H1 (cell line): ENCODE data around the gene CSNK1A1. TPM values are rescaled to one million over a fixed set of nuclear protein-coding genes. Genes with fewer than 3 reads are reported as not detected.

ENCODE experiments used
- CTCF ChIA-PET: fragments of 300-600 bp; sonication (Branson Sonifier 250); formaldehyde crosslinking; loops from one replicate; lab custom pipeline; 2021; ENCODE audit not compliant: partially characterized antibody; lab: Charles Lee
- POLR2A ChIA-PET: fragments of 300-600 bp; sonication (Branson Sonifier 250); formaldehyde crosslinking; loops from one replicate; lab custom pipeline; 2021; ENCODE audit warnings: inconsistent platforms; ENCODE audit not compliant: partially characterized antibody; lab: Charles Lee
- DNase-seq, 2 experiments: peaks; one replicate each; pipeline versions ENCODE4 v3.0.0 to v3.0.0-alpha.2; 2010 to 2022; ENCODE audit warnings: low spot score in 2 of 2, low read depth in 1 of 2, mixed read lengths in 1 of 2
- FAIRE-seq: peaks from 2 replicates; lab custom pipeline; 2011; peaks lifted over from hg19 to GRCh38; lab: Jason Lieb, UNC
- H2AFZ ChIP-seq: 2 replicates; pipeline ENCODE4 v1.8.1; 2012; ENCODE audit warnings: low read length, inconsistent platforms
- H2AK5ac ChIP-seq: 2 replicates; pipeline ENCODE4 v1.6.1; 2013; ENCODE audit warnings: low read depth, low read length
- H2BK120ac ChIP-seq: replicated peaks from 2 replicates; pipeline ENCODE3; 2013; ENCODE audit warnings: low read depth, low read length, inconsistent platforms
- H2BK12ac ChIP-seq: 2 replicates; pipeline ENCODE4 v1.6.1; 2013; ENCODE audit warnings: low read depth, low read length
- H2BK15ac ChIP-seq: 2 replicates; pipeline ENCODE4 v1.6.1; 2013; ENCODE audit warnings: low read length
- H2BK20ac ChIP-seq: 2 replicates; pipeline ENCODE4 v1.6.1; 2013; ENCODE audit warnings: low read length
- H2BK5ac ChIP-seq: 2 replicates; pipeline ENCODE4 v1.6.1; 2013; ENCODE audit warnings: low read depth, low read length
- H3K14ac ChIP-seq: 2 replicates; pipeline ENCODE4 v1.6.1; 2013; ENCODE audit warnings: inconsistent platforms; ENCODE audit not compliant: insufficient read length
- H3K18ac ChIP-seq: 2 replicates; pipeline ENCODE4 v1.6.1; 2013; ENCODE audit warnings: low read length; ENCODE audit errors: extremely low read depth
- H3K23ac ChIP-seq: 2 replicates; pipeline ENCODE4 v1.6.1; 2013; ENCODE audit warnings: inconsistent platforms; ENCODE audit not compliant: insufficient read length
- H3K23me2 ChIP-seq: 2 replicates; pipeline ENCODE4 v1.6.1; 2013; ENCODE audit warnings: low read depth, low read length
- H3K27ac ChIP-seq: 2 replicates; pipeline ENCODE4 v1.6.1; 2011; ENCODE audit warnings: low read depth, low read length, inconsistent platforms
- H3K27me3 ChIP-seq, 4 experiments: replicated peaks in 1 of 4; 1 replicate in 1 of 4; 2 replicates in 3 of 4; pipeline versions ENCODE4 v1.6.1 to v1.8.1; 2011 to 2013; ENCODE audit warnings: low read length in 3 of 4, mild to moderate bottlenecking in 3 of 4, inconsistent platforms in 2 of 4, mixed read lengths in 2 of 4, moderate library complexity in 1 of 4; ENCODE audit not compliant: control insufficient read depth in 3 of 4, insufficient read depth in 3 of 4; ENCODE audit errors: extremely low read depth in 1 of 4
- H3K36me3 ChIP-seq, 4 experiments: 2 replicates each; pipeline versions ENCODE4 v1.6.1 to v1.8.1; 2011 to 2013; ENCODE audit warnings: mild to moderate bottlenecking in 4 of 4, low read length in 3 of 4, moderate library complexity in 2 of 4, control low read depth in 1 of 4, inconsistent platforms in 1 of 4; ENCODE audit not compliant: insufficient read depth in 4 of 4, control insufficient read depth in 2 of 4
- H3K4ac ChIP-seq: replicated peaks from 2 replicates; pipeline ENCODE3; 2013; ENCODE audit warnings: low read length, low read depth, mixed read lengths, inconsistent platforms; ENCODE audit not compliant: insufficient read length
- H3K4me1 ChIP-seq, 4 experiments: replicated peaks in 1 of 4; 1 replicate in 1 of 4; 2 replicates in 3 of 4; pipeline versions ENCODE4 v1.6.1 to v1.8.1; 2011 to 2013; ENCODE audit warnings: low read length in 3 of 4, inconsistent platforms in 2 of 4, mixed read lengths in 1 of 4; ENCODE audit not compliant: insufficient read depth in 4 of 4, control insufficient read depth in 3 of 4
- H3K4me2 ChIP-seq, 2 experiments: 2 replicates each; pipeline versions ENCODE4 v1.6.1 to v1.8.1; 2011 to 2013; ENCODE audit warnings: low read depth in 2 of 2, low read length in 2 of 2, control low read depth in 1 of 2, inconsistent platforms in 1 of 2, mild to moderate bottlenecking in 1 of 2; ENCODE audit not compliant: insufficient read depth in 1 of 2
- H3K4me3 ChIP-seq, 4 experiments: fragments of 200-600, 300-600 bp in 1 of 4; sonication (generic), shearing (Covaris generic), sonication (Bioruptor Twin) in 1 of 4; 2 replicates each; pipeline versions ENCODE4 v1.5.1 to v1.8.1; 2011 to 2016; ENCODE audit warnings: low read length in 4 of 4, low read depth in 3 of 4, control low read depth in 2 of 4, inconsistent platforms in 2 of 4, mild to moderate bottlenecking in 2 of 4, mixed read lengths in 1 of 4, moderate library complexity in 1 of 4; ENCODE audit not compliant: insufficient read depth in 2 of 4; ENCODE audit errors: extremely low read depth in 1 of 4
- H3K56ac ChIP-seq: replicated peaks from 2 replicates; pipeline ENCODE3; 2013; ENCODE audit warnings: low read depth, mild to moderate bottlenecking, mixed read lengths, low read length, inconsistent platforms; ENCODE audit not compliant: insufficient read length
- H3K79me1 ChIP-seq: 2 replicates; pipeline ENCODE4 v1.6.1; 2013; ENCODE audit warnings: low read depth, low read length, control low read depth
- H3K79me2 ChIP-seq, 2 experiments: 2 replicates each; pipeline versions ENCODE4 v1.6.1 to v1.8.1; 2012 to 2013; ENCODE audit warnings: low read length in 2 of 2, mild to moderate bottlenecking in 2 of 2, inconsistent platforms in 1 of 2; ENCODE audit not compliant: insufficient read depth in 2 of 2, control insufficient read depth in 1 of 2
- H3K9ac ChIP-seq, 4 experiments: replicated peaks in 1 of 4; 1 replicate in 1 of 4; 2 replicates in 3 of 4; pipeline versions ENCODE4 v1.6.1 to v1.8.1; 2011 to 2013; ENCODE audit warnings: low read depth in 3 of 4, low read length in 3 of 4, control low read depth in 2 of 4, mild to moderate bottlenecking in 2 of 4, moderate library complexity in 2 of 4, inconsistent platforms in 1 of 4; ENCODE audit errors: extremely low read depth in 1 of 4
- H3K9me3 ChIP-seq, 2 experiments: 2 replicates each; pipeline versions ENCODE4 v1.6.1 to v1.8.1; 2012 to 2013; ENCODE audit warnings: mild to moderate bottlenecking in 2 of 2, moderate library complexity in 2 of 2, control low read depth in 1 of 2, inconsistent platforms in 1 of 2, low read depth in 1 of 2, low read length in 1 of 2, mixed read lengths in 1 of 2; ENCODE audit not compliant: insufficient read depth in 2 of 2
- H4K20me1 ChIP-seq, 2 experiments: replicated peaks in 1 of 2; 2 replicates each; pipeline versions ENCODE3 to v1.8.1; 2011 to 2013; ENCODE audit warnings: inconsistent platforms in 2 of 2, low read length in 2 of 2, mild to moderate bottlenecking in 1 of 2; ENCODE audit not compliant: insufficient read depth in 2 of 2, control insufficient read depth in 1 of 2
- H4K5ac ChIP-seq: 2 replicates; pipeline ENCODE4 v1.6.1; 2013; ENCODE audit warnings: low read length, low read depth, mixed read lengths, inconsistent platforms; ENCODE audit not compliant: insufficient read length
- H4K8ac ChIP-seq: 2 replicates; pipeline ENCODE4 v1.8.0; 2013; ENCODE audit warnings: mild to moderate bottlenecking, moderate library complexity, low read length, inconsistent platforms; ENCODE audit not compliant: insufficient read depth; ENCODE audit errors: extremely low read depth
- H4K91ac ChIP-seq: replicated peaks from 2 replicates; pipeline ENCODE3; 2013; ENCODE audit warnings: low read length, mixed read lengths, inconsistent platforms; ENCODE audit not compliant: insufficient read length
- BCL11A ChIP-seq, 2 experiments: IDR thresholded peaks; one replicate each; pipeline ENCODE4 v1.6.1; 2011; ENCODE audit warnings: low read depth in 2 of 2, low read length in 2 of 2, mild to moderate bottlenecking in 2 of 2
- CBX8 ChIP-seq: fragments of 300-800, 300-1000 bp; sonication (generic); IDR thresholded peaks from 2 replicates; pipeline ENCODE4 v1.7.1; 2016; ENCODE audit warnings: low read depth, low read length, borderline replicate concordance
- CHD2 ChIP-seq: IDR thresholded peaks from 2 replicates; pipeline ENCODE4 v1.6.1; 2012; ENCODE audit warnings: low read length, improper control_type of control experiment
- GABPA ChIP-seq: IDR thresholded peaks from 2 replicates; pipeline ENCODE4 v1.6.1; 2011; ENCODE audit warnings: mild to moderate bottlenecking, low read length, moderate library complexity, borderline replicate concordance; ENCODE audit not compliant: insufficient read depth
- KDM4A ChIP-seq: IDR thresholded peaks from one replicate; pipeline ENCODE4 v1.7.1; 2012; ENCODE audit warnings: low read depth, mild to moderate bottlenecking, moderate library complexity, low read length, inconsistent platforms; ENCODE audit not compliant: severe bottlenecking
- NANOG ChIP-seq: IDR thresholded peaks from 2 replicates; pipeline ENCODE4 v1.6.1; 2011; ENCODE audit warnings: low read length, low read depth, mild to moderate bottlenecking, inconsistent platforms; ENCODE audit not compliant: insufficient read depth, poor library complexity, severe bottlenecking
- RAD21 ChIP-seq, 2 experiments: IDR thresholded peaks in 1 of 2; conservative IDR thresholded peaks in 1 of 2; 2 replicates each; pipeline ENCODE4 v1.6.1; 2011; ENCODE audit warnings: low read depth in 2 of 2, low read length in 2 of 2, improper control_type of control experiment in 1 of 2, inconsistent platforms in 1 of 2, mild to moderate bottlenecking in 1 of 2, moderate library complexity in 1 of 2
- SP4 ChIP-seq: IDR thresholded peaks from 2 replicates; pipeline ENCODE4 v1.6.1; 2012; ENCODE audit warnings: low read length, inconsistent platforms
- TCF12 ChIP-seq: IDR thresholded peaks from 2 replicates; pipeline ENCODE4 v1.6.1; 2011; ENCODE audit warnings: low read depth, mild to moderate bottlenecking, low read length
- WGBS, 2 experiments: shearing (Covaris generic) in 1 of 2; methylation state at CpG; one replicate each; pipeline versions ENCODE4 v1.1.6 to v1.1.7; 2013 to 2015; ENCODE audit warnings: low lambda C conversion rate in 2 of 2, mixed read lengths in 2 of 2, inconsistent platforms in 1 of 2, low coverage in 1 of 2, missing lambda C conversion rate in 1 of 2; ENCODE audit not compliant: insufficient replicate concordance in 2 of 2, insufficient coverage in 1 of 2, insufficient read length in 1 of 2; ENCODE audit errors: extremely low coverage in 1 of 2, missing lambda C conversion rate in 1 of 2; 5-methylcytosine and 5-hydroxymethylcytosine counted together
- polyA plus RNA-seq, 7 experiments: library from polyadenylated mRNA; depleted of rRNA in 3 of 7; stranded (reverse) in 5 of 7; unstranded in 2 of 7; fragments of >200 nt in 5 of 7; fragments of 200-250 nt in 2 of 7; gene quantifications; 1 replicate in 5 of 7; 2 replicates in 1 of 7; 4 replicates in 1 of 7; pipeline versions ENCODE4 v1.2.1 to v1.2.3, GENCODE V29; 2011 to 2013; ENCODE audit warnings: missing spikeins in 2 of 7, mixed read lengths in 2 of 7
- total RNA-seq: library from RNA; stranded (reverse); fragmentation: NEBNext Ultra II Directional; extraction: Animal tissue kit (Norgen Biotek cat#: 25700); gene quantifications from 2 replicates; pipeline ENCODE4 v1.2.1, GENCODE V29; 2021
- TF ChIP-seq, protein P1 (sequence below), 3 experiments: IDR thresholded peaks; 1 replicate in 2 of 3; 2 replicates in 1 of 3; pipeline versions ENCODE4 v1.5.1 to v1.6.1; 2011; ENCODE audit warnings: low read length in 3 of 3, mild to moderate bottlenecking in 3 of 3, inconsistent platforms in 2 of 3, low read depth in 1 of 3, moderate library complexity in 1 of 3; ENCODE audit not compliant: insufficient read depth in 1 of 3; ENCODE audit errors: control extremely low read depth in 1 of 3

The CSNK1A1 gene
- total and polyA plus RNA-seq, 2 of the 8 experiments (the other 6 are each of a cell fraction or from before 2014, with no cell fraction given) = 61.2 to 244 TPM

DNA sequence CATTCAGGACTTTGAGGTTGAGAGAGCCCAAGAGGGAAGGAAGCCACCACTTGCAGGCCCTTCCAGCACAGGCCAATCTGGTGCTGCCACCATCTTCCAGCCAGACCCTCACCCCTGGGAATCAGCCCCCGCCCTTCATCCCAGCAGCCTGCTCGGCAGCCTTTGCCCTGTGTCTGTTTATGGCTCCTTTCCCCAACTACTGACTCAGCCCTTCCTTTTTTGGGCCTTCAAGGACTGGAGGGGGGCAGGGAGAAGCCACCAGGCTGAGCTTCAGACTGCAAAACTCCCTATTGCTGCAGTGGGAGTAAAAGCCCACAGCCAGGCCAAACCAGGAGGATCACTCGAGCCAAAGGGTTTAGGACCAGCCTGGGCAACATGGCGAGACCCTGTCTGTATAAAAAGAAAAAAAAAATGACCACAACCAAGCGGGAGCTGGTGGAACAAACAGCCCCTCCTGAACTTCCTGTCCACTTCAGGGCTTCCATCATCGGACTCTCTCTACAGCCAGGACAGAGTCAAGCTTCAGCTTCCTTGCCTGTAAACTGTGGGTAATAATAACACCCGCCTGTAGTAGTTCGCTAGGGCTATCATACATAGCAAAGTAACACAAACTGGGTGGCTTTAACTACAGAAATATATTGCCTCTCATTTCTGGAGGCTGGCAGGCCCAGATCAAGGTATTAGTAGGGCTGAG, 86.3 kb downstream of the CSNK1A1 start:
- FAIRE-seq (no peak), DNase-seq (no peak)
- Histone ChIP-seq H2AFZ (no peak overlapping the region; the same call in 1 of the 2 replicates), H4K91ac (no peak overlapping the region), H3K18ac (no peak overlapping the region), H3K14ac (no peak overlapping the region), H2BK5ac (no peak overlapping the region), H3K23me2 (no peaks in the 10 kb centered on the region), H3K4me3 (no peak overlapping the region), H3K4me2 (no peak overlapping the region), H3K56ac (no peak overlapping the region), H4K8ac (no peak overlapping the region), H2BK12ac (no peak overlapping the region), H2AK5ac (no peak overlapping the region), H3K79me2 (no peaks in the 10 kb centered on the region), H4K5ac (no peak overlapping the region), H3K4me1 (no peaks in the 10 kb centered on the region), H4K20me1 (no peaks in the 10 kb centered on the region), H2BK20ac (no peak overlapping the region), H2BK15ac (no peak overlapping the region), H3K79me1 (no peaks in the 10 kb centered on the region), H3K9me3 (no peaks in the 10 kb centered on the region), H3K4ac (no peak overlapping the region), H3K36me3 (no peaks in the 10 kb centered on the region), H3K9ac (no peak overlapping the region), H2BK120ac (no peak overlapping the region), H3K27me3 (no peaks in the 10 kb centered on the region), H3K27ac (no peak overlapping the region), H3K23ac (no peak overlapping the region)
- 93% methylated on average over 8 of the region's 8 CpGs; no CpG with 5 or more reads in 1 of the 2 experiments for whole genome bisulfite sequencing, 2 experiments
- ChIA-PET CTCF (interaction anchor here (1.0 to 3.4 kb wide), 4 partner anchors 8 to 100 kb away, joined by 3 to 12 read pairs (median 7); no protein-coding TSS in a partner anchor), POLR2A (interaction anchor here (2.1 kb wide), 1 partner anchor 27 kb away, joined by 5 read pairs; no protein-coding TSS in a partner anchor)
- TF ChIP-seq TCF12 (no peak), SP4 (no peak), KDM4A (no peak), GABPA (no peak), BCL11A (IDR thresholded peaks at IDR 0.05; ENCODE audit: low read depth in 2 of 2, low read length in 2 of 2) (no peak), NANOG (no peak), CHD2 (no peak), RAD21 (IDR thresholded peaks at IDR 0.05 in 1 of 2, conservative IDR thresholded peaks at IDR 0.05 in 1 of 2; ENCODE audit: low read depth in 2 of 2, low read length in 2 of 2) (no peak), CBX8 (no peak)
- TF ChIP-seq, protein P1, sequence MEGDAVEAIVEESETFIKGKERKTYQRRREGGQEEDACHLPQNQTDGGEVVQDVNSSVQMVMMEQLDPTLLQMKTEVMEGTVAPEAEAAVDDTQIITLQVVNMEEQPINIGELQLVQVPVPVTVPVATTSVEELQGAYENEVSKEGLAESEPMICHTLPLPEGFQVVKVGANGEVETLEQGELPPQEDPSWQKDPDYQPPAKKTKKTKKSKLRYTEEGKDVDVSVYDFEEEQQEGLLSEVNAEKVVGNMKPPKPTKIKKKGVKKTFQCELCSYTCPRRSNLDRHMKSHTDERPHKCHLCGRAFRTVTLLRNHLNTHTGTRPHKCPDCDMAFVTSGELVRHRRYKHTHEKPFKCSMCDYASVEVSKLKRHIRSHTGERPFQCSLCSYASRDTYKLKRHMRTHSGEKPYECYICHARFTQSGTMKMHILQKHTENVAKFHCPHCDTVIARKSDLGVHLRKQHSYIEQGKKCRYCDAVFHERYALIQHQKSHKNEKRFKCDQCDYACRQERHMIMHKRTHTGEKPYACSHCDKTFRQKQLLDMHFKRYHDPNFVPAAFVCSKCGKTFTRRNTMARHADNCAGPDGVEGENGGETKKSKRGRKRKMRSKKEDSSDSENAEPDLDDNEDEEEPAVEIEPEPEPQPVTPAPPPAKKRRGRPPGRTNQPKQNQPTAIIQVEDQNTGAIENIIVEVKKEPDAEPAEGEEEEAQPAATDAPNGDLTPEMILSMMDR (IDR thresholded peaks at IDR 0.05; ENCODE audit: control extremely low read depth in 1 of 3, insufficient read depth in 1 of 3, low read depth in 1 of 3, low read length in 3 of 3) = no peak
